ENCODE measurements around the gene PEF1.
A peak's percentile ranks its signal among the peaks of the same experiment; 100 is the strongest.

PEF1 gene

DNA sequence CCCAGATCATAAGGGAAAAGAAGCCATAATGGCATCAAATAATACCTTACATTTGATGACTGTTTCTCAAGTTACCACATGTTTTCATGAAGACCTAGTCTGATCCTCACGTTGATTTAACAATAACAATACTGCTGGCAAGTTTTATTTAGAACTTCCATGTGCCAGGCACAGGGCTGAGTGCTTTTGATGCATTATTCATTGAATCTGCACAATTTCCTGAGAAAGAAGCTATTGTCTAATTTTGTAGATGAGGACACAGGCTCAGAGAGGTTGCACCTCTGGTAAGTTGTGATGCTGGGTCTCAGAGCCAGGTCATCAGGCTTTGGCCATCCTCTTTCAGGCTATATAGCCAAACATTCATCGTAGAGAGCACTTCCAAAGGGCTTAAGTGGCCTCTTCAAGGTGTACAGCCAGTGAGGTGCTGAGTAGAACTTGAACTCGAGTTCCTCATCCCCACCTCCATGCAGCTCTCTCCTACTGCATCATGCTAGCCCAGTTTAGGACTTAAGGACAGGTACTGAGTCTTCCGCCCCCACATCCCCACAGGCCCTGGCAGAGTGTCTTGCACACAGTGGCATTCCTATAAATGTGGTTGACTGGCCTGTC is 8.3 kb upstream of the PEF1 start:
- DNase-seq: no peak

GRCh38 chr1:31651766-31652165 is 7.1 kb upstream of the PEF1 start:
- no peak for DNase-seq

DNA sequence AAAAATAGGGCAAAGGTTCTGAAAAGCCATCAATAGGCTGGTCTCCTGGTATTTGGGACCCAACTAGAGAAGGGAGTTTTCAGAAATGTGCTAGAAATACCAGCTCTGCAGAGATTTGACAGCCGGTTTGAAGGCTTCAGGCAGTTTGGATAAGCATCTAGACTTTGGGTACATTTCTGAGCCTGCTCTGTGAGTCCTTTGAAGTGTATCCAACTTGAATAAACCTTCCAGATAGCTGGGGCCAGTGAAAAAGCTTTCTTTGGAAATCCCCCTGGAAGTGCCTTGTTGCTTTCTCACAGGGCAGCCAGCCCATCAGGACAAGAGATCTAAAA is 6.4 kb upstream of the PEF1 start:
- no peak for DNase-seq

DNA sequence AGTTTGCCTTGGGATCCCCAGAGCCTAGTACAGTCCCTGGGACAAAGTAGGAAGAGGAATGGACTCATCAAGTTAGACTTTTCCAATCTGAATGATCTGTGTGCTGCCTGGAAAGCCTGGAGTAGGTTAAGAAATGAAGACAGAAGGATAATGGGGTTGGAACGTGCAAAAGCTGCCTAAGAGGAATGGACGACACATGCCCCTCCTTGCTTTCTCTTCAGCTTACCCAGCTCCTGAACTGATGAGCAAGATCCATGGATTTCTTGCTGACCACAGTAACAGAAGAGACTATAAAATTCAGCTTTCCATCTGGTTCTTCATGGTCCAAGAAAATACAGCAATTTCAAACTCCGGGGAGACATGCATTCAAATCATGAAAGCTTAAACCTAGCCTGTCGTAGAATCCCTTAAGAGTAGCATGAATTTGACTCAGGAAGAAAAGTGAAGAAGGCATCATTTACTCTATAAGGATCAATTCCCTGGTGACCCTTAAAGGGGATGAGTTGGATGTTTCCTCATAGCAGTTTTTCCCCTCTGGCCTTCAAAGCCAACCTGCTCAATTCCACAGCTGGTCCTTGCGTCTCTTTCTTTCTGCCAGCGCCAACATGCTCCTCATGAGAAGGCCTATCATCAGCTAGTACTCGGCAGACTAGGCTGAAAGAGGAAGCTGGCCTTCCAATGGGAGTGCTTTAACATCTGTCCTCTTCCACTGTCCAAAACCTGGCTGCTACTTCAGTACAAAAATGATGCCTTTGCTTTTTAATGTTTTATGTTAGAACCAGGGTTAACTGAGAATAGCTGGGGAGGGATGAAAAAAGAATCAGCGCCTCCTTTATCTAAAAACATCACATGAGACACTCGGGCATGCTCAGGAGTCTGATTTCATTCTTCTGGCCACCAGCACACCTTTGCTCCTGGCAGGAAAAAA is 5.7 kb upstream of the PEF1 start:
- no peak for DNase-seq

DNA sequence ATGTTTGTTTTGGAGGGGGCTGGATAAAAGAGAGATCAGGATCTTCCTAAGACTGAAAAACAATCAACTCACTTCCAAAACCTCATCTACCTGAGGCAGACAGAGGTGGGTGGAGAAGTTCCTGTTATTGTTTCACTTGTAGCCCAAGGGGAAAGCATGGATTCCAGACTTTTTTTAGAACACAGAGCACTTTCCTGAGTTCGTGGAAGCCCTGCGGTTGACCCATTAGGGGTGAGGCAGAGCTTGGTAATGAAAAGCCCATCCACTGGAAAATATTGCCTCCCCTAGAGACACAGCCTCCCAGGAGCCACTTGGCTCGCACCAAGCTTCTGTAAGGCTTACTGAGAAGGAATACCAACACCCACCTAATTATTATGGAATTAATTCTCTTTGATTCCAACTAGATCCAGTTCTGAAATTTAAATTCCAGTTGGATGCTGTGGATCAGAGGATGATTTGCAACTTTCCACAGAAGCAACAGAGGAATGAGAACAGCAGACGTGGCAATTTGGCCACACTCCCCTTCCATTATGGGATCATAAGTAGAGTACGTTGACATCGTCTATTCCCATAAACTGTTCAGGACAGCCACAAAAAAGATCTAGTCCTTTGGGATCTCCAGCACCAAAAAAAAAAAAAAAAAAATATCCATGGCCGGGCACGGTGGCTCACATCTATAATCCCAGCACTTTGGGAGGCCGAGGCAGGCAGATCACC is 4.1 kb upstream of the PEF1 start:
- DNase-seq: no peak

- no peak for DNase-seq
Measured at GRCh38 chr1:31648190-31648589, 3.5 kb upstream of the PEF1 start.

DNA sequence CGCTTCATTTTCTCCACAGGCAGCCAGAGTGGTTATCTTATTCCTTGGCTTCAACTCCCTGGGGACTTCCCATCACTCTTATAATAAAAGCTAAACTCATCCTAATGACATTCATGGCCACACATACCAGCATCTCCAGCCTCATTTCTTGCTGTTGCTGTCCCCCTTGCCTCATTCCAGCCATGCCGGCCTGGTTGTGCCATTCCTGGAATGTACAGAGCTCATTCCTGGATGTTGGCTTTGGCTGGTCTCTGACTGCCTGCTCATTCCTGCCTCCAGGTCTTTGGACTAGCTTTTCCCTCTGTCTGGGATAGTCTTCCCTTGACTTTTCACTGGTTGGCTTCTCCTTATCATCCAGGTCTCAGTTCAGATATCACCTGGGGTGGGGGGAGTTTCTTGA is 2.4 kb upstream of the PEF1 start:
- DNase-seq: peak; percentile 49

DNA sequence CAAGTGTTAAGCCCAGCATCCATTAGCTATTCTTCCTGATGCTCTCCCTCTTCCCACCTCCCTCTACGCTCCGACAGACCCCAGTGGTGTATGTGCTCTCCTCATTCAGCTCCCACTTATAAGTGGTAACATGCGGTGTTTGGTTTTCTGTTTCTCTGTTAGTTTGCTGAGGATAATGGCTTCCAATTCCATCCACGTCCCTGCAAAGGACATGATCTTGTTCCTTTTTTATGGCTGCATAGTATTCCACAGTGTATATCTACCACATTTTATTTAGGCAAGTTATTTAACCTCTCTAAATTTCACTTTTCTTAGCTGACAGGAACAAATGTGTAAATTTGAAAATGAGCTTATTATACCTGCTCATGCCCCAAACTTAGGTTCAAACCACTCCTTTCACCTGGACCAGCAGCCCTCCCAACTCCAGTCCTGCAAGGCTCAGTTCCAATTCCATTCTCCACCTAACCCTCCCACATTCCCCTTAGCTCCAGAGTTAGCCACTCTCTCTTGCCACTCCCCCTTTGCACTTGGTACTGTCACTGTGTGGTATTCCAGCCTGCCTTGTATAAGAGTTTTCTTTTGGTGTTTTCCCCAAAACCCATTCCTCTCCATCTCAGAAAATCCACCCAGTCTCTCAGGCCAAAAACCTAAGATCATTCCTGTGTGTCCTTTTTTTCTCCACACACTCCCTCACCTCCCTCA is 1.7 kb upstream of the PEF1 start:
- no peak for DNase-seq

- DNase-seq: no peak
Measured at GRCh38 chr1:31645274-31645568, 545 bp upstream of the PEF1 start.

- DNase-seq: no peak
Measured at GRCh38 chr1:31643976-31644559, 608 bp downstream of the PEF1 start.

DNA sequence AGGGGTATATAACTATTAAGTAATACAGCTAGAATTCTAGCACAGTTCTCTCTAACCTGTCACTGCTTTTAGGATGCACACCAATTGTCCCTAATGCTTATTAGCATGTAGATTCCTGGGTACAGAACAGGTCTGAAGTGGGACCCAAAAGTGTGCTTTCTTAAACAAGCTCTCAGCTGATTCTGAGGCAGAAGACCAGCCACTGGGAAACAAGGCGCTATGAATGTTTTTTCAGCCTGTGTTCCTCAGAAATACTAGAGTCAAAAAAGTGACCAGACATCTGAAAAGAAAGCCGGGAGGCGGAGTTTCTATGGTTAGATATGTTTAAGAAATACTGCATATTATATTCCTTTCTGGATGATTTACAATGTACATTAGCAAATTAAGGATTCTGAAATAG is 1.8 kb downstream of the PEF1 start:
- DNase-seq: no peak

DNA sequence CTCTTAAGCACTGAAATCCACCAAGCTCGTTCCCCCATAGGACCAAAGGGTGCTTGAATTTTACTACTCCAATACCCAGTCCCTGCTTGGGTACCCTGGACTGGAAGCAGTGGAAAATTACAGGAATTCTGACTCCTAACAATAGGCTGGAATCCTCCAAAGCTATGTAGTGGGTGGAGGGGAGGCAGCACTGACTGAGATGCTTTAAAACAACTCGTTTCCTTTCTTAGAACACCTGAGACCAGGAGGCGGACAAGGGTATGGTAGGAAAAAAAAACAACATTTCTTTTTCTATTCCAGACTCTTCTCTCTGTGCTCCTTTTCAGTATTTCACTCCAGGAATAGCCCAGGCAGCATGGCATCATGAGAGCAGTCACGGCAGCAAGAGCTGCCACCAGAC is 2.3 kb downstream of the PEF1 start:
- DNase-seq: no peak

GRCh38 chr1:31640964-31641363 is 3.7 kb downstream of the PEF1 start:
- DNase-seq: no peak

GRCh38 chr1:31640179-31640578 is 4.5 kb downstream of the PEF1 start:
- no peak for DNase-seq

GRCh38 chr1:31639543-31639942 is 5.1 kb downstream of the PEF1 start:
- no peak for DNase-seq

DNA sequence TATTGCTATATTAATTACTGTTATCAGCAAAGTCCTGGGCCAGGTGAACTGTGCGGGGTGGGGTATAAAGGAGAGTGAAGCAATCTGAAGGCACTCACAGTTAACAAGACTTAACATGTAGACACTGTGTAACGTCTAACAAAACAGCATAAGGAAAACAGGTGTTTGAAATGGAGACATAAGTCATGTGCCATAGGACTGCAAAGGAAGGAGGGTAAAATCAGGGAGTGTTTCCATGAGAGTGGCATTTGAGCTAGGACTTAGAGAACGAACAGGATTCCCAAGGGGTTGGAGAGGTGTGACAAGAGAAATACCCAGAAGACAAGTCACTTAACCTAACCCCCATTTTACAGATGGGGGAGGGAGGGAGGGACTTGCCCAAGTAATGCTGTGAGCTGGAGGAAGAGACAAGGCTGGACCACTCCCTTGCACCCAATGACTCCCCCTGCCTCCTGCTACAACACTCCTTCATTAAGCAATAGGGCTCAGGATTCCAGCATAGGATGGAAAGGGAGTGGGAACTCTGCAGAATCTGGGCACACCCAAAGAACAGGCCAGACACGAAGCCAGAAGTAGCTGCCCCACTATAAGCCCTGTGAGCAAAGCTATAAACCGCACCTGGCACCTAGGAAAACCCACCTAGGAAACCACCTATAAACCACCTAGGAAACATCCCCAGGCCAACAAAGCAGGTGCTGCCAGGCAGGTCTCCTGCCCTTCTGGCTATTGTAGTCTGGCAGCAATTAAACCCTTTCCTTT is 6.6 kb downstream of the PEF1 start:
- no peak for DNase-seq

DNA sequence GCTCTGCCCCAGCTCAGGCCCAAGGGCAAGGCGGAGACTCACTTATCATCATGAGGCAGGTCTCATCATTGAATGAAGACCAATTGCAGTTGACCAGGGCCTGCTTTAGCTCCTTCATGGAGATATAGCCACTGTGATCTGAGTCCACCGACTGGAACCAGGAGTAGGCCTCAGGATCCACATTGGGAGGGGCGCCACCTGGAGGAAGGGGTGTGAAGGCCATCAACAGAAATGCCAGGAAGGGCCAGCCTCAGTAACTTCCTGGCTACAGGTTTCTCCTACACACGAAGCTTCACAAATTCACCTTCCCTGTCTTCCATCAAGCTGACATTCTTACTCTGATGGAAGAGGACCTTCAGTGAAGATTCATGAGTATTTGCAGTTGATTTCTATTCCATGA is 11.6 kb downstream of the PEF1 start:
- DNase-seq: no peak

DNA sequence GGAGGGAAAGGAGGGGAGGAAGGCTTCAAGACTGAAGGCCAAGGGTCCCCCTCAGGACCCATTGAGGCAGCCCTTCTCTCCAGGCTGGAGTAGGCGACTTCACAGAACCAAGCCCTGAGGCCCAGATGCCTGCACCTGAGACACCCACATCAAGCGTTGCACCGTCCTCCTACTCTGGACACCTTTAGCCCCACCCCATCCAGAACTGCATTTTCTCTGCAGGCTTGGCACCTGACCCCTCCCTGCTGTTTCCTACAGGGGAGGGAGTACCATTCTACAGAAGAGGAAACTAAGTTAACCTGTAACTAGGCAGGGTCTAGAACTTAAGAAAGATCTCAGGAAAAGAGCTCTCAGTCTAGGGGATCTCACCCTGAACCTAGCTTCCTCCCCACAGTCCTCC is 12.0 kb downstream of the PEF1 start:
- no peak for DNase-seq

DNA sequence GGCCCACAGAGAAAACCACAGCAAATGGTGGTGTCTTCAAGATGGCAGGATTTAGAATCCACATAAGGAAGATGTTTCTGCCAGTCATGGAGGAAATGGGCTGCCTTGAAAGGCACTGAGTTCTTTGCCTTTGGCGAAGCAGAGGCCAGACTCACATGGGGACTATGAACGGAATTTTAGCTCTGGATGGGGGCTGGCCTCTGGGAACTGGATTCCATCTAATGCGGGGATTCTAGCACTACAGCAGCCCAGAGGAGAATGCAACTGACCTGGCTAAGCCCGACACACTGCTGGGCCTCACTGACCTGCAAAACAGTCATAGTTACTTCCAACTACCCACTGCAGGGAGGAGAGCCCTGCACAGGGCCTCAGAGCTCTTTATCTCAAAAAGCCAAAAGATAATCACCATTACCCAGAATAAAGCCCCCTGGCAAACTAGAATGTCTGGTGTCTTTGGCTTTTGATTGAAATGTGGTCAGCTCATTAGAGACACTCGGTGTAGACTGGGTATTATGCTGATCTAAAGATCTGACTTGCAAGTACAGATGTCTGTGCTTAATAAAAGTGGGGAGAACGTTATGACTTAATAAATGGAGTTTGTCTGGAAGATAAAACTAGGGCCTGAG is 15.6 kb downstream of the PEF1 start:
- no peak for DNase-seq

DNA sequence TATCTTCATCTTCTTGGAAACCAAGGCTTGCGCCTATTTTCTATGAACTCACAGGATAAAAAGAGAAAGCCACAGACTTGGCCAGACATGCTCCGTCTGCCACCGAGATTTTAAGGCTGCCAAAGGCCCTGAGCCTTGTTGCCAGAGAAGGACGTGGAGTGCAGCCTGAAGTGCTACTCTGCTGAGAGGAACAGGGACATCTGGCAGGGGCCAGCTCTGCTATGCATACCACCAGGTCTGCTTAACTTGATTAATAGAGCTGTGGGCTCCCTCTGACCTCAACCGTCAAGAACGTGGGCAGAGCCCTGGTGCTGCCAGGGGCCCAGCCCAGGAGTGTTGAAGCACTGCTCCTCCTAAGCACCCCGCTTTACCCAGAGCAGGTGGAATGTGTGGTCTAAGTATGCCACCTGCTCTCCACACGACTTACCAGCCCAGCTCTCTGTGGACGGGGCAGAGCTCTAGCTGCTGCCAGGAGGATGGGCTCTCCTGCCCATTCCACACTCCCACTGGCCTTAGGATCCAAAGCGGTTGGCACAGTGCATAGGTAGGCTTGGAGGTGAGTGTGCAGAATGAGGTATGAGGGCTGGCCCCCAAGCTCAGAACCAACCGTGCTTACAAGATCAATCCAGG is 16.6 kb downstream of the PEF1 start:
- no peak for DNase-seq

GRCh38 chr1:31627301-31627929 is 17.3 kb downstream of the PEF1 start:
- no peak for DNase-seq
